ENCODE results near the gene ANXA11. TPM values are rescaled to one million over a fixed set of nuclear protein-coding genes. Genes with fewer than 3 reads are reported as not detected.

Gene ANXA11
- total and polyA plus RNA-seq, 2 of the 4 experiments (the other 2 are of a cell fraction) = 39.4 to 109 TPM

DNA sequence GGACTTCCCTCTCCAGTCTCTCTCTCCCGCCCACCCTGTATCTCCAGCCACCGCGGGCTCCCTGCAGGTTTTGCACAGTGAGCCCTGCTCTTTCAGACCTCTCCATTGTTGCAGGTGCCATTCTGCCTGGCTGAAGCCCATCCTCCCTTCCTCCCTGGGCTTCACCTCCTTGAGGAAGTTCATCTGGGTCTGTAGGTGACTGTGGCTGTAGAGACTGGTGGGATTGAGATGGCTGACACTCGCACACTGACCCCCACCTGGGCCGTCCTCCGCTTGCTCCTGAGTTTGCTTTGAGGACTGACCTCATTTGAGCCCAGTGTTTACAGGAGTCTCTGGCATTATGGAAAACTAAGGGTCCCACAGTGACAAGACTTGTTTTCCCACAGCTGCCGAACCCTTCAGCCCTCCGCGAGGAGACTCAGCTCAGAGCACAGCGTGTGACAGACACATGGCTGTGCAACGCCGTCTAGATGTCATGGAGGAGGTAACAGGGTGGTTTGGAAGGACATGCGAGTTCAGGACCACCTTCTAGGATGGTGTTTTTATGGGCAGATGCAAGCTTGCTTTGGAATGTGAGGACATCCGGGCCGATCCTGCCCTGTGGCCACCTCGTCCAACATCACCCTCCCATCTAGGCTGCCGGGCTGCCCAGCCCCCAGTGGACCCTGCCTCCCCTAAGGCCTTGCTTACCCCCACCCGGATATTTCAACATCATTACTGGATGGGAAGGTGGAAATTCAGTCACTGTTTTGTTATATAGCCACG is 63.5 kb downstream of the ANXA11 start:
- ChIA-PET CTCF (no interaction called here), POLR2A (ENCODE audit: unreplicated experiment) (no interaction called here)
- no peak overlapping the region for H2BK20ac ChIP-seq (ENCODE audit: low read depth, low read length)
- H3K9ac ChIP-seq (ENCODE audit: low read depth, low read length) = no peak overlapping the region
- no peak overlapping the region for H3K18ac ChIP-seq (ENCODE audit: low read depth, low read length)
- H2AFZ ChIP-seq (replicated peaks; ENCODE audit: low read length, poor library complexity) = no peak overlapping the region
- H2BK15ac ChIP-seq (ENCODE audit: low read depth, low read length) = no peak overlapping the region
- H4K8ac ChIP-seq (ENCODE audit: low read depth in 2 of 2, low read length in 2 of 2) = no peak overlapping the region
- no peak overlapping the region for H2BK5ac ChIP-seq (ENCODE audit: low read depth, low read length, poor library complexity, severe bottlenecking)
- H3K56ac ChIP-seq (ENCODE audit: extremely low read depth, insufficient read depth, low read length) = no peak overlapping the region
- no peak overlapping the region for H3K4ac ChIP-seq (ENCODE audit: low read depth, low read length)
- TF ChIP-seq, protein P1, sequence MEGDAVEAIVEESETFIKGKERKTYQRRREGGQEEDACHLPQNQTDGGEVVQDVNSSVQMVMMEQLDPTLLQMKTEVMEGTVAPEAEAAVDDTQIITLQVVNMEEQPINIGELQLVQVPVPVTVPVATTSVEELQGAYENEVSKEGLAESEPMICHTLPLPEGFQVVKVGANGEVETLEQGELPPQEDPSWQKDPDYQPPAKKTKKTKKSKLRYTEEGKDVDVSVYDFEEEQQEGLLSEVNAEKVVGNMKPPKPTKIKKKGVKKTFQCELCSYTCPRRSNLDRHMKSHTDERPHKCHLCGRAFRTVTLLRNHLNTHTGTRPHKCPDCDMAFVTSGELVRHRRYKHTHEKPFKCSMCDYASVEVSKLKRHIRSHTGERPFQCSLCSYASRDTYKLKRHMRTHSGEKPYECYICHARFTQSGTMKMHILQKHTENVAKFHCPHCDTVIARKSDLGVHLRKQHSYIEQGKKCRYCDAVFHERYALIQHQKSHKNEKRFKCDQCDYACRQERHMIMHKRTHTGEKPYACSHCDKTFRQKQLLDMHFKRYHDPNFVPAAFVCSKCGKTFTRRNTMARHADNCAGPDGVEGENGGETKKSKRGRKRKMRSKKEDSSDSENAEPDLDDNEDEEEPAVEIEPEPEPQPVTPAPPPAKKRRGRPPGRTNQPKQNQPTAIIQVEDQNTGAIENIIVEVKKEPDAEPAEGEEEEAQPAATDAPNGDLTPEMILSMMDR (conservative IDR thresholded peaks at IDR 0.05; ENCODE audit: low read depth, low read length) = no peak
- TF ChIP-seq MAFK (IDR thresholded peaks at IDR 0.05; ENCODE audit: low read depth, low read length) = no peak
- no peak for TF ChIP-seq CEBPB (IDR thresholded peaks at IDR 0.05; ENCODE audit: low read depth, low read length)
- TF ChIP-seq, protein P2, sequence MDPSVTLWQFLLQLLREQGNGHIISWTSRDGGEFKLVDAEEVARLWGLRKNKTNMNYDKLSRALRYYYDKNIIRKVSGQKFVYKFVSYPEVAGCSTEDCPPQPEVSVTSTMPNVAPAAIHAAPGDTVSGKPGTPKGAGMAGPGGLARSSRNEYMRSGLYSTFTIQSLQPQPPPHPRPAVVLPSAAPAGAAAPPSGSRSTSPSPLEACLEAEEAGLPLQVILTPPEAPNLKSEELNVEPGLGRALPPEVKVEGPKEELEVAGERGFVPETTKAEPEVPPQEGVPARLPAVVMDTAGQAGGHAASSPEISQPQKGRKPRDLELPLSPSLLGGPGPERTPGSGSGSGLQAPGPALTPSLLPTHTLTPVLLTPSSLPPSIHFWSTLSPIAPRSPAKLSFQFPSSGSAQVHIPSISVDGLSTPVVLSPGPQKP (IDR thresholded peaks at IDR 0.05; ENCODE audit: borderline replicate concordance, low read depth, low read length) = no peak
- TF ChIP-seq BHLHE40 (IDR thresholded peaks at IDR 0.05; ENCODE audit: low read depth, low read length) = no peak
- TF ChIP-seq RFX5 (IDR thresholded peaks at IDR 0.05; ENCODE audit: low read depth, low read length) = no peak
- TF ChIP-seq, protein P3, sequence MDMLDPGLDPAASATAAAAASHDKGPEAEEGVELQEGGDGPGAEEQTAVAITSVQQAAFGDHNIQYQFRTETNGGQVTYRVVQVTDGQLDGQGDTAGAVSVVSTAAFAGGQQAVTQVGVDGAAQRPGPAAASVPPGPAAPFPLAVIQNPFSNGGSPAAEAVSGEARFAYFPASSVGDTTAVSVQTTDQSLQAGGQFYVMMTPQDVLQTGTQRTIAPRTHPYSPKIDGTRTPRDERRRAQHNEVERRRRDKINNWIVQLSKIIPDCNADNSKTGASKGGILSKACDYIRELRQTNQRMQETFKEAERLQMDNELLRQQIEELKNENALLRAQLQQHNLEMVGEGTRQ (IDR thresholded peaks at IDR 0.05; ENCODE audit: low read depth, low read length) = no peak
- no peak for TF ChIP-seq SMC3 (IDR thresholded peaks at IDR 0.05; ENCODE audit: low read depth, low read length)
- no peak for TF ChIP-seq POLR2A (IDR thresholded peaks at IDR 0.05; ENCODE audit: low read depth, low read length)
- TF ChIP-seq RCOR1 (IDR thresholded peaks at IDR 0.05; ENCODE audit: insufficient replicate concordance, low read length) = no peak
- no peak for TF ChIP-seq CHD1 (IDR thresholded peaks at IDR 0.05; ENCODE audit: low read depth, low read length)
- no peak for TF ChIP-seq MAZ (IDR thresholded peaks at IDR 0.05; ENCODE audit: borderline replicate concordance, low read depth, low read length)
- no peak for TF ChIP-seq NFE2L2 (IDR thresholded peaks at IDR 0.05; ENCODE audit: low read depth, low read length)
- TF ChIP-seq FOS (IDR thresholded peaks at IDR 0.05; ENCODE audit: low read depth, low read length) = no peak
- no peak overlapping the region for H4K91ac ChIP-seq (ENCODE audit: insufficient read depth, low read depth, low read length)
- H3K4me2 ChIP-seq (ENCODE audit: low read depth, low read length) = no peak overlapping the region
- DNase-seq = no peak
- H2AK5ac ChIP-seq (ENCODE audit: low read depth, low read length) = no peak overlapping the region
- H4K20me1 ChIP-seq (ENCODE audit: insufficient read depth, low read length) = no peaks in the 10 kb centered on the region
- peaks cover 0 to 8% of the 10 kb centered on the region in 2 experiments; a peak in 1 of 4 replicates for H3K79me1 ChIP-seq (ENCODE audit: low read depth in 1 of 2, low read length in 2 of 2)
- H3K36me3 ChIP-seq (ENCODE audit: control insufficient read depth, insufficient read depth, low read length) = no peaks in the 10 kb centered on the region
- 79% methylated on average over 3 of the region's 19 CpGs; no CpG with 5 or more reads in 1 of the 2 experiments for WGBS, 2 experiments (ENCODE audit: extremely low coverage in 2 of 2, insufficient read length in 1 of 2)
- peaks cover 7% of the 10 kb centered on the region; the same call in 1 of the 2 replicates for H3K9me1 ChIP-seq (ENCODE audit: insufficient read depth, low read length)
- H4K5ac ChIP-seq (ENCODE audit: low read depth, low read length) = no peak overlapping the region
- intact Hi-C loops (cut with micrococcal nuclease) (no loop called here), dilution Hi-C loops (cut with HindIII; ENCODE audit: low sequenced_read_pairs, unreplicated experiment) (no loop called here), in situ Hi-C loops (cut with MboI; ENCODE audit: low sequenced_read_pairs) (no loop called here)
- H3K4me1 ChIP-seq (ENCODE audit: control insufficient read depth, insufficient read depth, low read length) = peaks cover 12% of the 10 kb centered on the region
- no peak overlapping the region for H3K14ac ChIP-seq (replicated peaks; ENCODE audit: low read depth, low read length)
- no peaks in the 10 kb centered on the region for H3K9me3 ChIP-seq (ENCODE audit: control insufficient read depth, insufficient read depth, low read length)
- H2AK9ac ChIP-seq (replicated peaks; ENCODE audit: low read depth, low read length, poor library complexity) = no peak overlapping the region
- BruUV-seq (replicated peaks) = no TSS peak
- no peak overlapping the region for H3K27ac ChIP-seq (ENCODE audit: insufficient read depth, low read length)
- ATAC-seq (ENCODE audit: low read depth) = no peak
- no peaks in the 10 kb centered on the region for H3K27me3 ChIP-seq (ENCODE audit: control insufficient read depth, insufficient read depth, low read length)
- H3K23ac ChIP-seq (ENCODE audit: low read depth, low read length) = no peak overlapping the region
- no peak overlapping the region for H3K4me3 ChIP-seq (ENCODE audit: insufficient read depth, low read depth, low read length)
- H2BK120ac ChIP-seq (ENCODE audit: low read depth, low read length) = no peak overlapping the region
